Activated CD8-positive, alpha-beta memory T cell treated with anti-CD3 and anti-CD28 coated beads, Interleukin-2, amount 50 U/mL, for 1 hour (primary cell): ENCODE measurements around the gene ENPP6.

Source experiments
- DNase-seq: peaks from one replicate; pipeline ENCODE4 v3.0.0-alpha.2; 2020; ENCODE audit errors: extremely low read depth

ENPP6 gene

DNA sequence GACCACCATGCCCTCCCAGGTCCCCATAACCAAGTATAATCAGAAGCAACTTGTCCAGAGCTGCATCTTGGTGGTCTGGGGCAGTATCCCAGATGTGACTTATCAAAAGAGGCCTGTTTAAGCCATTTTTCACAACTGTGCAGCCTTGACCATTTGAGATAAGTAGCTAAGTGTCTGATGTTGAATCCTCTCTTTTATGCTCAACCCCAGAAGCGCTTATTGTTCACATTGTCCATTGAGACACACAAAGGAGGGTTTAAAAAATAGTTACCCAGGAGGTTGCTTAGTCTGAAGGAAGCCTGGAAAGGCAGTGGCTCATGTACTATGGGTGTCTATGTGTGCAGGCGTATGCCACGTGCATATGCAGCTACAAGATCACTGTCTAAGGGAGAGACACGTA, 27.0 kb downstream of the ENPP6 start:
- DNase-seq, result no peak

DNA sequence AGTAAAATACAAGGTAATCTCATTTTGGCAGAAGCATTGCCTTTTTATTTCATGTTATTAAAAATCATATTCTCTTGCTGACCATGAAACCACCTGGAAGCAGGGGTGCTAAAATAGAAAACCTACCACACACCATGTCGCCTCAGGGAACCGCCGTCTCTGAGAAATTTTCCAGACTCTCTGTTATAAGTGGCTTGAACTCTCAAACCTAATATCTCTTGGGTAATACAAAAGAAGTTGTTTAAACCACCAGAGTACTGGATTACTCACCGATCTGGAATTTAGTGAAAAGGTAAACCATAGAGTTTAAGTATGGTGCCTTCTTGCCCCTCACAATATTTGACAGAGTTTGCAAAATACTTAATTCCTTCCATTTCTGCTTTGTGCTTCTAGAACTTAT, 27.7 kb downstream of the ENPP6 start:
- no peak for DNase-seq

- no peak for DNase-seq
These were observed 29.0 kb downstream of the ENPP6 start for GRCh38 chr4:184188443-184189400.

- DNase-seq, result no peak
These were observed 40.4 kb downstream of the ENPP6 start for GRCh38 chr4:184177271-184177670.

DNA sequence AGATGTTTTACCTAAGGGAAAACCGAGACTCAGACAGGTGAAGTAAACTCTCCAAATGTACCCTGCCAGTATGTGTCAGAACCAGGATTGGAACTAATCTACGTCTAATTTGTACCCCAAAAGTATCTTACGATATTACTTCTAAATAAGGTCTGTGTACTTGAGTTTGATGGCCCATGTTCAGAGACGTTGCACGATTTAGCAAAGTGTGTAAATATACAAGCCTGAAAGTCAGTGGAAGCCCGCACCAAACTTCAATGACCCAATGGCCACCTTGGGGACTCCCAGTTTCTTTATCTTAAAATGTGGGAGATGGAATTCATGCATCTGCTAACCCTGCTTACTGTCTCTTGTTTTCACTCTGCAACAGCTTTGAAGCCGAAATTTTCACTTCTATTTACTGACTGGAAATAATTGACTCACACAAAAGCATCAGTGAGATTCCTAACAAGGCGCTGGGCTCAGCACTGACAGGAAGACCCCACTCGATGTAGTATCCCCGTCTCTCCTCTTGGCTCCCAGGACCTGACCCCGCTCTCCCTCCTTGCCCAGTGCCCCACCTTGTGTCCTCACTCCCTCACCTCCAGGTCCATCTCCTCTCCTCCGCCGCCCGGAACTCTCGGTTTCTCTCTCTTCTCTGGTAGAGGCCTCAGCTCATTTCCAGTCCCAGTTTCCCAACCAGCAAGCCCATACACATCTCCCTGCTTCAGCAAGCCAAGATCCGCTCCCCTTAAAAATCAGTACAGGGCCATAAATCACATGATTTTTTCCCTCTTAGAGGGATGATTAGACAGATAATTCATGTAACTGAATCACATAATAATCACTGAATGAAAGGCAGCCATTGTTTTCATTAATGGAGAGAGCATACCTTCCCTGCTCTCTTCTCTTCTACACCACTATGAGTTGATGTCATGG, 42.8 kb downstream of the ENPP6 start:
- no peak for DNase-seq

GRCh38 chr4:184171011-184171410, 46.7 kb downstream of the ENPP6 start:
- DNase-seq, result no peak

- no peak for DNase-seq
These were observed 48.3 kb downstream of the ENPP6 start for GRCh38 chr4:184169225-184169867.

- no peak for DNase-seq
These were observed 49.2 kb downstream of the ENPP6 start for GRCh38 chr4:184168406-184169019.

- no peak for DNase-seq
These were observed 50.1 kb downstream of the ENPP6 start for GRCh38 chr4:184167576-184167975.

GRCh38 chr4:184166736-184167135, 50.9 kb downstream of the ENPP6 start:
- DNase-seq, result no peak

DNA sequence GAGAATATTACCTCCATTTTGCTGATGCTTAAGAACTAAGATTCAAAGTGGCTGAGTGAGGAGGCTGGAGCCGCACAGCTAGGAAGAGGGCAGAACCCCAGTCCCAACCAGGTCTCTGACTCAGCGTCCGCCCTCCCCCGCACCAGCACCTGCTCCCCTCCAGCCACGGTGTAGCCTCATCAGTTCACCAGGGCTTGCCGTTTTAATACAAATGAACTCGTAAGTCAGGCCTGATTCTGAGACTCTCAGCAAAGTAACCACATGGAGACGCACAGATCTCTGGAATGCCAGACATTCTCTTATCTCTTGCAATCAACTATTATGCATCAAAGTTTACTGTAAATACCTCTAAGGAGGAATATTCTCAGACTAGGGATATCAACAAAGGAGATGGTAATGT, 52.4 kb downstream of the ENPP6 start:
- no peak for DNase-seq

DNA sequence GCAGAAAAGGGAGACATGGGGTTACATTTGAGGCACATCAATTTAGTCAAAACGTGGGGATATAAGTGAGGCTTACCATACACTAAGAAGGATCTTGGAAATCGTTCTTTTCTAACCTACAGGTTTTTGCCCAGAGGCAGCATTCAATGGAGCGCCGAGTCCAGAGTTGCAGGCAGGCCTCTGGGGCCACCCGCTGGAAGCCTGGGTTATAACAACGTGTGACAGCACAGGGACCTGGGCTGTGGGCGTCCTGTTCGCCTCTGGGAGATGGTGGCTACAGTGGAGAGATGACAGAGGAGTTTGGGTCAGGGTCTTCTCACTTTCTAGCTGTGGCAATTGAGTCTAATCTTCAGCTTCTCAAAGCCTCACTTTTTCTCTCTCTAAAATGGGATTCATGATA, 53.9 kb downstream of the ENPP6 start:
- DNase-seq, result no peak

DNA sequence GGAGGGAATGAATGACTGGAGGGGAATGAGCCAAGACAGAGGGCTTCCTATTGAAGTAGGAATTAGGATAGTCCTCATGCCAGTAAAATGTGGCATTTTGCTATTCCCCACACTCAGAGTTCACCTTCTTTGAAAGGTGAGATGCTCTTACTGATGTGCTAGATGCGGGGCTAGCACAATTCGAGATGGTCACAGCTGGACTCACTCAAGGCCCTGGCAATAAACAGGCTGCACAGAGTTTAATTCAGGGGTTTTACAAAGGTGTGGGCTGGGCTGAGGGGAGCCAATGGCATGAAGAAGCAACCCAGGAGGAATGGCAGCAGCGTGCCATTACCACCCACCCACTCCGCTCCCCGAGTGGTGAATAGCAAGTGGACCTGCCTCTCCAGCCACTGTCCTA, 55.1 kb downstream of the ENPP6 start:
- no peak for DNase-seq

GRCh38 chr4:184157322-184157721, 60.4 kb downstream of the ENPP6 start:
- no peak for DNase-seq

DNA sequence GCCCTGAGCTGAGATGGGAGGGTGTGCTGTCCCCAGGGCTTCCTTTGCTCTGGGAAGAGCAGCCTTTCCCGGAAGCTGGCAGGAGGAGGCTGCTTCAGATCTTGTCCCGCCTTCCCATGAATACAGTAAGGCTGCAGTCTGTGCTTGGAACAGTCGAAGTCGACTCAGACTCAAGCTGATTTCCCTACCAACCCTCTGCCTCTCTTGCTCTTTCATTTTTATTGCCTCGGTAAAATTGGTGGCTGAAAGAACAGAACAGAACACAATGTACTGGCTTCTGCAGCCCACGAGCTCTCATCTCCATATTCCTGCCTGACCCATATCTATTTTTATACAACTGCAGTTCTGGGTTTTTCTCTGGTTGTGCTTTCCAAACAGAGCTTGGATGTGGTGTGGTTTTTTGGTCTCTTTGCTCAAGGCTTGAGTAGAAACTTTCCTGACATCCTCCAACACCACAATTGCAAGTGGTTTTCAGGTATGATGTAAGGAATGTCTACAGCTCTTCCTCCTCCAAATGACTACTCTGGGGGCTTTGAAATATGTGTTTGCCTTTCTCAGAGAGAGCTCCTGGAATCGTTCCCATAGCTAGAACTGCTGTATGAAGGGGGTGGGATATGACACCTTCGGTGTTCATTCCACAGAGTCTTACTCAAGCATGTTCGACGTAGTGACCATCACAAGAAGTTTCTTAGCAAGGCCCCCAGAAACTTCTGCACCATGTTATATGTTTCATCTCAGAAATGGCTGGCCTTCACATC, 61.3 kb downstream of the ENPP6 start:
- DNase-seq, result no peak

DNA sequence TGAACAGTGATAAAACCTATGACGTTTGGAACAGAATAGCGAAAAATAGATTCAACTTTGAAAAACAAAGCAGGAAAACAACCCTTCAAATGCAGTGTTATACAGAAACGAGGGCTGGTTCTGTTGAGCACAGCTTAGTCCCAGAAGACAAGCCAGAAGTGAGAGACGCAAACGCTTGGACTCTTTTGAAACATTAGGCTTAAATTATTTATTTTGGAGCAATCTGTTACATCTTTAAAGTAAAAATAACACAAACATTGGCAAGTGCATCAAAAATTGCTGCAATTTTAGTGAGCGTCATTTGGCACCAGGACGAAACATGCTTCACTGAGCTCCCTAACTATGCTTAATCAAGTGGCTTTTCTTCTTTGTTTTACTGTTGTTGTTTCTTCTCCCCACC, 63.5 kb downstream of the ENPP6 start:
- no peak for DNase-seq

DNA sequence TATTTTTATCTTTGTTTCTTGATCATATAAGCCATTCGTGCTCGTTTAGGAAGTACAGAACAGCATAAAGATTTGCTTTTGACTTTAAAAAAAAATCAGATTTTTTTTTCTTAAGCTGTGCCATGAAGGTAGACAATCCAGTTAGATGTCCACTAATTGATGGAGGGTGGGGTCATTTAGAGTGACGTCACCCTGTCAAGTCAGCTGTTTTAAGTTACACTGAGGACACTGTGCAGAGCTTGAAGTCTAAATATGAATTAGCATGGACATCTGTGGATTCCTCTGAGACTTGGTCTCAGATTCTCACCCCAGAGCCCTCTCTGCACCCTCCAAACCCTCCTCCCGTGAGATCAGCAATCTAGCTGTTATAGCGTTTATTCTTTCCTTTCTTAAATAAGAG, 63.9 kb downstream of the ENPP6 start:
- no peak for DNase-seq

DNA sequence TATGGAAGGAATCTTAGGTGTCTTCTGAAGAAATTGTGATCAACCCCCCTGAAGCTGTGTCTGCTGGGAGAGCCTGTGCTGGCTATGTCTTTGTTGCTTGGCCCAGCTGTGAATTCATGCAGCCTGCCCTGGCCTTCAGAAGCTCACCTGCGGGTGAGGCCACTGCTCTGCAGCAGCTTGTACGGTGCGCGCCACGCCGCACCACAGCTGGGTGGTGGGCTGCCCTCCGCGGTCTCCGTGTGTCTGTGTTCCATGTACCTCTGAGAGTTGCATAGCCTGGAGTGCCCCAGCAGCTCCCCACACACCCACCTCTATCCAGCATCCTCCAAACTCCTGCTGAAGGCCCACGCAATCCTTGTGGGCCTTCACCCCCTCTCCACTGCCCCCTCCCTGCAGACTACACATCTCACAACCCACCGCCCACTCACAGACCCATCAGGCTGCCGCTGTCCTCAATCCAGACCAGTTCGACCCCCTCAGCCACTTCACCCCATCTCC, 65.6 kb downstream of the ENPP6 start:
- DNase-seq, result no peak

- DNase-seq, result no peak
These were observed 67.4 kb downstream of the ENPP6 start for GRCh38 chr4:184150102-184150839.
